HG03039 (cell line): Measurements from ENCODE around the gene CD99L2.

ENCODE experiments used
- ATAC-seq: cut with Tn5 transposase; IDR thresholded peaks from one replicate; pipeline ENCODE4 v1.9.1; 2021; ENCODE audit warnings: mild to moderate bottlenecking, moderate library complexity; ENCODE audit not compliant: unreplicated experiment

CD99L2 gene

DNA sequence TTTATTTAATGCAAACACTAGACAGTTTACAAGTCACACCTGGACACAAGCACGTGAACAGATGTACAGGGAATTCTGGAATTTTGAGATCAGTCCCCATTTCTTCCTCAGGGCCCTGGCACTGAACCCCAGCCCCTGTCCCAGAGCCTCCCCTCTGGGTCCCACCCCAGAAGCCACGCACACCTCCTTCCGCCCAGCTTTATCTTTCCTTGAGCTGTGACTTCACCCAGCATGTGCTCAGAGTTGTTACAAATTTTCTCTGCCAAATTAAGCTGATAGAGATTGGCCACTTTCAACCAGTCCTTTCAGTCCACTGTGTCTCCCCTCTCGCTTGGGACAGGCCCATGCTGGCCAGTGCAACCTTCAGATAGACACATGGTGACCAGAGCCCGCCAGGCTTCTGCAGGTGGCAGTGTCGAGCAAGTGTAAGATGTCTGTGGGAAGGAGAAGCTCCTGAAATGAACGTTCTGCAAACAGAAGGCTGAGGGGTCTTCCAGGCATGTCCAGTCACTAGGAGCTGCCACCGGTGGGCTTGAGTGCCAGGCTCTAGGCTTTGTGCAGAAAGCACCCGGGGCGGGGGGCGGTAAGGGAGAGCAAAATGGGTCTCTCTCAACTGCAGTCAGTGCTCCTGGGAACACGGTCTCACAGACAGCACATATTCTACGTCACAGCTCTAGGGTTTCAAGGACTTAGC is 132.0 kb downstream of the CD99L2 start:
- no peak for ATAC-seq

DNA sequence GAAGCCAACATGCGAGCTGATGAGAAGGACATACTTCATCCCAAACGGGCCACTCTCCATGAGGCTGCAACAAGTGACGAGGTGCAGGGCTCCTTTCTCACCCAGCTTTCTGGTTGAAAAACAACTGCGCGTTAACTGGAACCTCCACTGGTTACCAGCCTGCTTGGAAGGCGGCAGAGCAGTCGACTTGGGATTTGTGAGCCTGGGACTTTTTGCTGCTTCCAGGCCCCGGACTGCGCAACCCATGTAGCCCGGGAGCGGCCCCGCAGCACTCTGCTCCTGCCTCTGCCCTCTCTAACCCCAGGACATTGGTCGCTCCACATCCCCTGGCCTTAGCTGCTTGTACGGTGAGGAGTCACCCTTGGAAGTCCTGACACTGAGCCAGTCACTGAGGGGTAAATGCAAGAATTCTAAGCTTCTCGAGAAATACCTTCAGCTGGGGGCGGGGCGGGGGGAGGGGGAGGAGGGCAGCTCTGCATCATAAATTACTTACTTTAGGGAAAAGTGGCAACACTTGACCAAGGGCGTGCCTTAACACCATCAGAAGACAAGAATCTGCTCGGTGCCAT is 132.6 kb downstream of the CD99L2 start:
- ATAC-seq, result no peak

DNA sequence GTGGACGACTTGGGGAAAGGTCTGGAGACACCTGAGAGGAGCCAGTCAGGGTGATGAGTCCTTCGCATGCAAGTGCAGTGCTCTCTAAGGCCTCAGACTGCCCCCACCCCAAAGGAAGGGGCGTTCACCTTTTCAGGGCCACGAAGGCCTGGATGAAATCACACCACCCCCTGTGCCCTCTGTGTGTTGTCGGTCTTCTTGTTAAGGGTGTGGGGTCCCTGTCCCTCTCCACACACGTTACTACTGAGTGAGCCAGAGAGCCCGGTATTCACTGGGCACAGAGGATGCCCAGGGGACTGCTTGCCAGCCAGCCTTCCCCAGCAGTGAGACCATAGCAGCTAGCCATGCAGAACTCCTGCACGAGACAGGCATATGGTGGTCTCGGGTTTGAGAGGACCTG is 133.2 kb downstream of the CD99L2 start:
- no peak for ATAC-seq

DNA sequence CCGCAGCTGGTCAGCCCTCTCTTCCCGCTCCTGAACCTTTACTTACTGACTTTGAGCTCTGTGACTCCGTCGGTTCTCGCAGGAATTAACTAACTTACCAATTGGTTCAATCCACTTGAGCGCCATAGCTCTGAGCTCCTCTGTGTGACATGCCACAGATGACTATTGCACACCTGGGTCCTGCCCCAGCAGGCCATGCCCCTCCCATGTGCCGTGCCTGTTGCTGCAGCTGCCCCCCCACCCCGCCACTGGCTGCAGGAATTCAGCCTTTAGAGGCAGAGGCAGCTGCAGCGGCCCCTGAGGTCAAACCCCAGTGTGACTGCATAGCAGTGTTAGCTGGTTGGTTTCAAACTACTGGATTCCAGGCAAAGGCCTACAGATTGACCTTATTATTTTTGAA is 134.7 kb downstream of the CD99L2 start:
- ATAC-seq, result no peak

DNA sequence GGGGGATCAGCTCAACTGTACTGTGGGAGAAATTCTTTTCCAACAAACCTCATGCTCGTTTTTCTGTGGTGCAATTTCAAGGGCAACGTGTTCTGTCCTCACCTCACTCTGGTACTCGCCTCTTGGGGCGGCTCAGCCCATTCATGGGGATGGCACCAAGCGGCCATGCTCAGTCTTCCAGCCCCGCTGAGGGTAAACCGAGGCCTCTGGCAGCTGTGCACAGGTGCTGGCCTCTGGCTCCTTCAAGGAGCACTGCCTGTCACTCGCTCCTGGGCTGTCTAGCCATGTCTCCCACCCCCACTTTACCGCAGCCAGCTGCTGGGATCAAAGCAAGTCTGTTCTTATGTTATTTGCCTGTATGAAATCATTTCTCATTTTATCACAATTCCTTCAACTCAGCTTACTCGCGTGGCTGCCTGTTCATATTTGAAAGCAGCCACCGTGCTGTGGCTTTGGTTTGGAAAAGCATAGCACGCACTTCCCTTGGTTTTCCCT is 135.1 kb downstream of the CD99L2 start:
- no peak for ATAC-seq

DNA sequence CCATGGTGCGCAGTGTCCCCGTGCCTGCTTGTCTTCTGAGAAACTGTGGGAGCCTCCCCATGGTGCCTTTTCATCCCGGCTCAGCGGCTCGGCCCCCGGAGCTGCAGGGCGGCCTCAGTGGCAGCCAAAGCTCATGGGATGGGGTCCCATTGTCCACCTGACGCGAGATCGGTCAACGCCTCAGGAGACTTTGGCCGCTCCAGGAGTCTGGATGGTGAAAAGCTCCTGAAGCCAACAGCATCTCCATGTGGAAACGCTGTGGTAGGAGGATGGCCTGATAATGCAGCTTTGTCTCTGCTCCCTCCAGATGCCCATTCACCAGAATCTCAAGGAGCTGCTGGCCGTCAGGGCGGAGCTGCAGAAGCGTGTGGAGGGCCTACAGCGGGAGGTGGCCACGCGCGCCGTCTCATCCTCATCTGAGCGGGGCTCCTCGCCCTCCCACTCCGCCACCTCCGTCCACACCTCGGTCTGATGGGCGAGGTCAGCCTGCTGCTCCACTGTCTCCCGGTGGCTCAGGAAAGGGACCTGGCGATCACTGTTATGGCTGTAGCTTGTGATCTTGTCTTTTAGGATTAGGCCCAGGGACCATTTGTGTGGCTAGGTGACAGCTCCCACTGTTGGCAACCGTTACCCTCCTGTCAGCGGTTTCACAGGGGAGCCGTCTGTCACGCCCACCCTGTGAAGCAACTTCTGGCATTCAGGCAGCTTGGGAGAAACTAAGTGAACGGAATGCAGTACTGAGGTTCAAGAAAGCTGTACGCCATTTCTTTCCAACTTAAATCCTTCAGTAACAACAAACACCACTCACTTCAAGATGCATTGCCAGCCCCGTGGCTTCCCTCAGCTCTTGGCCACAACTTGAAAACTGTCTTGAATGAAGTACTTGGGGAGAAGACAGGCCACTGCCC is 136.0 kb downstream of the CD99L2 start:
- ATAC-seq, result no peak

DNA sequence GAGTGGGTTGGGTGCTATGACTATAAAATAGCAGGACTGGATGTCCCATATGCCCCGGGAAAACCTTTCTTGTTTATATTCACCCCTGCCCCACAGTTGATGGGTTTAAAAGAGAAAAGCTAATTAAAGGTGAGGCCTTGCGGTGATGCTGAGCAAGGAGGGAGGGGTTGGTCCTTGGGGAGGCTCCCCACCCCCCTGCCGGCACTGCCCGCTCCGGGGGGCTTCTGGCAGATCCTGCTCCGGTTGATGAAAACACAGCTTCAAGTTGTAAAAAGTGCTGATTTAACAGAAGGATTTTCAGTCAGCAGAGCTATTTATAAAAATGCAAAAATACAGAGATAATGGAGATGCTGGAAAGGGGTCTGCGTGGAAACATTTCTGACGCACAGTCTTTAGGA is 136.7 kb downstream of the CD99L2 start:
- no peak for ATAC-seq

DNA sequence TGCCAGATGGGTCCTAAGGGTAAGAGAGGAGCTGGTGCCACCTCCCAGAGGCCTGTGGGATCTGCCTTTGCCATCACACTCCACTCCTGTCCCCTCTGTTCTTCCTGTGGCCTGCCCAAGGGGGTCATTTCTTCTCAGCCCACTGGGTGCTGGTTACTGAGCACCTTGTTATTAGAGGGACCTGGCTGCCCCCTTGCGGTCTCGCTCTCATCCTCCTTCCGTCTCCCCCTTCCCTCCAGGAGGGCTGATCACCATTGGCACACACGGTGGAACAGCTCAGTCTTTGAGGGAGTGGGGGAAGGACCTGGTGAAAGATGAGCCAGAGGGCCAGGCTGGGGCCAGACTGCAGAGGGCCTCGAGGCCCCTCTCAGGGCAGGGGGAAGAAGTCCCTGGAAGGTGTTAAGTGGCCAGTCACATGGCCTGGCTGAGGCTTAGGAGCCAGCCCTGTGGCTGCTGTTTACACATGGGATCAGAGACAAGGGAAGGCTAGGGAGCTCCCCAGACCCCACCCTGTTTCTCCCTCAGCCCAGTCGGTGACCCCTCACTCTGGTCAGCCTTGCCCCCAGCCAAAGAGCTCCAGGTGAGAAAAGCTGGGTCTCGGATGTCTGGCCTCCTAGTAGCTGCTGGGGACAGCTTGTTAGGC is 137.2 kb downstream of the CD99L2 start:
- ATAC-seq, result no peak

DNA sequence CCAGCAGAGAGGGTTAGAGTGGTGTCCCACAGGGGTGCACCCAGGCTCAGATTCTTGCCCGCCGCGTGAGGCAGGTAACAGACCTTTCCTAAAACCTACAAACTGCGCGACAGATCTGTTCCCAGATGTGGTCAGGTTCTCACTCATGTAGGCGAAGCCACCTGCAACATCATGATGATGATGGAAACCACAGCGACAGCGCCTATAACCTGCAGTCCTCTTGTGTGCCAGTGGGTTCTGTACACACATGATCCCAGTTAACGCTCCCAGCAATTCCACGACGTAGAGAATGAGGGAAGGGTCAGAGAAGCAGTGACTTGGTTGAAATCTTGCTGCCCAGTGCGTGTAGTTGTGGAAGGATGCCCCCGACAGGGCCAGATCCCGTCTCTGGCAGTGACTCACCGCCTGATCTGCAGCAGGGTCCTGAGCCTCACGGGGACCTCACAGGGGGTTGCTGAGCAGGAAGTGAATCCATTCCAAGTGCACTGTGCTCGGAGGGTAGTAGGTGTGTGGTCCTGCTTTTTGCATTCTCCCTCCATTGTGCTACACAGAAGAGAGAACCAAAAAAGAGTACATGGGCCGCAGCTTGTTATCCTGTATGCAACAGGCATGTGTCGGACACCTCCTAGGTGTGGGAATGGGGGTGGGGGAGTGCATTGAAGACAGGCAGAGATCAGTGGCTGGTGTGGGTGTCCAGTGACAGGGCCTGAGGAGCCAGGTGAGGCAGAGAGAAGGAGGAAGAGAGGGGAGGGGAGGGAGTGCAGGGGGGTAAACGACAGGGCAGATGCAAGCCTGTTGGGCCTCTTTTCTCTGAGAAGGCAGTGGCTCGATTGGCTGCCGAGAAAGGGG is 138.7 kb downstream of the CD99L2 start:
- no peak for ATAC-seq

DNA sequence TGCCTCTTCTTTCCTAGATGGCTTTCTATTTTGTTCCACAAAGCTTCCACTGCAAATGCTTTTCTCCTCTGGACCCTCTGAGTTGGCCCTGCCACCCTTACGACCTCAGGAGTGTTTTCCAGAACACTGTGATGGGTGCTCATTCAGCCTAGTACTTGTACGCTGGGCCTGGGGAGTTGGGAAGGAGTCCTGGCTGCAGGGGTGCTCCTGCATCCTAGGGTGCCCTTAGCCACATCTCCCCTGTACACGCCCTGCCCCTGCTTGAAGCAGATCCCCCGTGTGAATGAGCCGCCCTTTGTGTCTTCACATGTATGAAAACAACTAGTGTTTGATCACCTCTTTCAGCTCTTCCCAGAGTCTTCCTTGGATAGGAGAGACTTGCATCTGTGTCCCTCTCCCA is 141.1 kb downstream of the CD99L2 start:
- ATAC-seq, result no peak

DNA sequence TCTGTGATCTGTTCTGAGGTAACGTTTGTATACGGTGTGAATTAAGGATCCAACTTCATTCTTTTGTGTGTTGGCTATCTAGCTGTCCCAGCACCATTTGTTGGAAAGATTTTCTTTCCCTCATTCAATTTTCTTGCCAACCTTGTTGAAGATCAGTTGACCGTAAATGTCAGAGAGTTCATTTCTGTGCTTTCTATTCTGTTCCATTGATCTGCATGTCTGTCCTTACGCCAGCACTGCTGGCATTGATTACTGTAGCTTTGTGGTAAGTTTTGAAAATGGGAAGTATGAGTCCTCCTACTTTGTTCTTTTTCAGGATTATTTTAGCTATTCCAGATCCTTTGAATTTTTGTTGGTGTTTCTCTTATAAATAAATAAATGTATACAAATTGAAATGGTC is 144.5 kb downstream of the CD99L2 start:
- no peak for ATAC-seq

DNA sequence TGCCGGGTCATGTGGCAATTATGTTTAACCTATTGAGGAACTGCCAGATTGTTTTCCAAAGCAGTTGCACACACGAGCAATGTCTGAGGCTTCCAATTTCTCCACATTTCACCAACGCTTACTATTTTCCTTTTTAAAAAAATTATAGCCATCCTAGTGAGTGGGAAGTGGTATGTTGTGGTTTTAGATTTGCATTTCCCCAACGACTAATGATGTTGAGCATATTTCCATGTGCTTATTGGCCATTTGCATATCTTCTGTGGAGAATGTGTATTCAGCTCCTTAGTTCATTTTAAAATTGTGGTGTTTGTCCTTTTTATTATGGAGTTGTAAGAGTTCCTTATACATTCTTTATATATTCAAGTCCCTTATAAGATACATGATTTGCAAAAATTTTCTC is 145.1 kb downstream of the CD99L2 start:
- no peak for ATAC-seq

DNA sequence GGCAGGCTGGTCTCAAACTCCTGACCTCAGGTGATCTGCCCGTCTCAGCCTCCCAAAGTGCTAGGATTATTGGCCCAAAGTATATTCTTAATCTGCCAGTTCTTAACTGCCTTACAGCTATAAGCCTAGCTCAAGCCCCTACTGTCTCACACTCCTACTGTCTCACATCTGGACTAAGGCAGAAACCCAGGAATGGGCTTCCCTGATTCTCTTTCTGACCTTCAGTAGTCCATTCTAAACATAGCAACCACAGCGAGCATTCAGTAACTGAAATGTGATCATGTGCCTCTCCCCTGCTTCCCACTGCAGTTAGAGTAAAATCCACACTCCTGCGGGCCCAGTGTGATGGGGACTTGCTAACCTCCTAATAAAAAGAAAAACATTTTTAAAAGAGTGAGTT is 146.3 kb downstream of the CD99L2 start:
- ATAC-seq, result no peak

DNA sequence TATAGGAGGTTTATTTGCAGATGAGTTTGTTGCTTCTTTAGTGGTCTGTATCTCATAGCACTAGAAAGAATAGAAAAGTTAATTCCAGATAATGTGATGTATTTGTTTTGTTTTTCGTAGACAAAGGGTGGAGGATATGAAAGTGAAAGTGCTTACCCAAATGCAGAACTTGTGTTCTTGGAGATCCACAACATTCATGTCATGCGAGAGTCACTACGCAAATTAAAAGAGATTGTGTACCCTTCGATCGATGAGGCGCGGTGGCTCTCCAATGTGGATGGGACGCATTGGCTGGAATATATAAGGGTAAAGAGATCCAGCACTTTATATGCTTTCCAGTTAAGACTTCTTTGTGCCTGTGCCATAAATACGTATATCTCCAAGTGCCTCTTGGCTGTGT is 162.0 kb downstream of the CD99L2 start:
- no peak for ATAC-seq

DNA sequence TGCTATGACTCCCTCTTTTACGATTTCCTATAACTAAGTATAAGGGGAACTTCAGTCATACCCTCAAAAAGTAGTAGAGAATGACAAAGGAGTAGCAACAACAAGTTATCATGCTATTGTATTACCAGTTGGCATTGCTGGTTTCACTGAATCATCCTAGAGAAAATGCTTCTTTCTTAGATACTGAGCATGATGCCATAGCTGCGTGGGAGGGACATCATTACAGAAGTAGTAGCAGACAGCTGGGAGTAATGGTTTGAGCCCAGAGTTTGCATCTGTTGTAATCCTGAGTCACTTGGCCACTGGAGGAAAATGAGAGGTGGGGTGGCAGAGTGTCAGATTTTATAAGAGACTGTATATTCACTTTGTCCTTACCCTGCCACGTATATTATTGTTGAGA is 166.7 kb downstream of the CD99L2 start:
- ATAC-seq, result no peak

DNA sequence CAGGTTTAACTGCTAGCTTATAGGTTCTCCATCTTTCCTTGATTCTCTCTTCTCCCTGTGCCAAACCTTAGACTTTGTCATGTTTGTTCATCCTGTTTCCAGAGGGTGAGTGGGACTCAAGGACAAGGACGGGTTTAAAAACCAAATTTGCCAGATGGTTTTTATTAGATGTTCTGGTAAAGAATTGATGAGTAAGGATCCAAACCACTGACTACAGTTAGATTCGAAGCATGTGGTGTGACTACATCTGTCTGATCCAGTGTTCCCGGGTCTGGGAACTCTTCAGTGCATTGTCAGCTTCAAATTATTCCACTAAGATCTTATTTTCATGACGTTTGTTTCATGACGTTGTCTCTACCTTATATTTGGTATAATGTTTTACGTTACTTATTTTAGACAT is 167.7 kb downstream of the CD99L2 start:
- ATAC-seq, result no peak

DNA sequence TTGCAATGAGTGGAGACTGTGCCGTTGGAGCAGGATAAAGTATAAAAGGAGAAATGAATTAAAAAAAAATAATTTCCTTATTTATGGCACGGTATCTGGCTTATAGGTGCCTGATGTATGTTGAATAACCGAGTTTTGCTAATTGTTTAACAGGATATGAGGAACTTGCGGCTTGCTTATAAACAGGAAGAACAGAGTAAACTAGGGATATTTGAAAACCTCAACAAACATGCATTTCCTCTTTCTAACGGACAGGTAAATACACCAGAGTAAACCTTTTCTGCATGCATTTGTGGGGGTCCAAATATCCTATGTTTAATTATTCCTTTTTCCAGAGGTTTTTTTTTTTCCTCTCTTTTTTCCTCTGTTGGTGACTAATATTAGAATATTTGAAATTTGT is 168.5 kb downstream of the CD99L2 start:
- ATAC-seq, result no peak

DNA sequence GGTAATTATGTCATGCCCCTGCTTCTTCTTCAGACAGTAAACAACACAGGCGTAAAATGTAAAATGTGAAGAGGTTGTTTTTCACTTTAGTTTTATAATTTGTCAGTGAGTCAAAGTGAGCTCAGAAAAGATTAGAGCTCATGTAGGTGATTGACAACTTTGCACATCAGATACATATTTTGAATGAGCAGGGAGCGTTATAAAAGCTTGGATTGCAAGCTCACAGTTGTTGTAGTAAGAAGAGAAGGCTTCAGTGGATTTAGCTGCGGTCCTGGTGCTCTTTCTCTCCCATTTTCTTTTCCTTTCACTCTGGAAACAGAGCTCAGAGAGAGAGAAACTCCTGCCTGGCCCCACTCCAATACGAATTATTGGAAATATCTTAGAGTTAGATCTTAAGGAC is 178.8 kb downstream of the CD99L2 start:
- no peak for ATAC-seq
